SK-N-SH treated with all-trans-retinoic acid at 6 μM for 48 hours (cell line): ENCODE data around the gene MYOD1.
A peak's percentile ranks its signal among the peaks of the same experiment; 100 is the strongest.

Experiments used
- ATAC-seq: fragments of 200-7000 bp; cut with Tn5 transposase; 3 replicates; pipeline ENCODE4 v1.9.1; 2020; ENCODE audit warnings: mild to moderate bottlenecking, moderate library complexity
- ARNTL ChIP-seq: fragments of 450-650 bp; formaldehyde crosslinking; IDR thresholded peaks from 2 replicates; pipeline ENCODE4 v1.5.0; 2020; ENCODE audit warnings: low read depth, mild to moderate bottlenecking, moderate library complexity, borderline replicate concordance
- BACH2 ChIP-seq: fragments of 250-450 bp; sonication (Bioruptor Pico); IDR thresholded peaks from 2 replicates; pipeline ENCODE4 v1.9.0; 2021; ENCODE audit warnings: mild to moderate bottlenecking, borderline replicate concordance
- CREB5 ChIP-seq: fragments of 250-450 bp; sonication (Bioruptor Pico); IDR thresholded peaks from 2 replicates; pipeline ENCODE4 v1.5.1; 2020; ENCODE audit warnings: low read depth, mild to moderate bottlenecking, moderate library complexity
- CSDC2 ChIP-seq: fragments of 250-450 bp; sonication (Bioruptor Pico); IDR thresholded peaks from 2 replicates; pipeline ENCODE4 v1.5.0; 2020; ENCODE audit warnings: mild to moderate bottlenecking, moderate library complexity
- ESRRG ChIP-seq: fragments of 250-450 bp; sonication (Bioruptor Pico); IDR thresholded peaks from 2 replicates; pipeline ENCODE4 v1.6.1; 2021; ENCODE audit warnings: mild to moderate bottlenecking
- ISL1 ChIP-seq: fragments of 250-450 bp; sonication (Bioruptor Pico); IDR thresholded peaks from 2 replicates; pipeline ENCODE4 v2.1.2; 2022; ENCODE audit warnings: mild to moderate bottlenecking, moderate library complexity
- OSR1 ChIP-seq: fragments of 250-450 bp; sonication (Bioruptor Pico); IDR thresholded peaks from 2 replicates; pipeline ENCODE4 v1.8.0; 2022; ENCODE audit warnings: moderate library complexity, mild to moderate bottlenecking, inconsistent platforms
- PATZ1 ChIP-seq: fragments of 250-450 bp; sonication (Bioruptor Pico); IDR thresholded peaks from 2 replicates; pipeline ENCODE4 v1.8.0; 2020; ENCODE audit warnings: mild to moderate bottlenecking, moderate library complexity, borderline replicate concordance
- PPARA ChIP-seq: fragments of 250-450 bp; sonication (Bioruptor Pico); IDR thresholded peaks from 2 replicates; pipeline ENCODE4 v1.5.0; 2020; ENCODE audit warnings: mild to moderate bottlenecking, borderline replicate concordance
- SNAI2 ChIP-seq: fragments of 250-450 bp; sonication (Bioruptor Pico); IDR thresholded peaks from 2 replicates; pipeline ENCODE4 v1.5.0; 2020; ENCODE audit warnings: mild to moderate bottlenecking, moderate library complexity
- TCF4 ChIP-seq: fragments of 250-450 bp; sonication (Bioruptor Pico); IDR thresholded peaks from 2 replicates; pipeline ENCODE4 v1.8.0; 2021; ENCODE audit warnings: mild to moderate bottlenecking, moderate library complexity, borderline replicate concordance
- TOX ChIP-seq: fragments of 250-450 bp; sonication (Bioruptor Pico); IDR thresholded peaks from 2 replicates; pipeline ENCODE4 v1.8.0; 2021; ENCODE audit warnings: mild to moderate bottlenecking, moderate library complexity, borderline replicate concordance
- TSHZ2 ChIP-seq: fragments of 250-450 bp; sonication (Bioruptor Pico); IDR thresholded peaks from 2 replicates; pipeline ENCODE4 v1.5.0; 2020; ENCODE audit warnings: mild to moderate bottlenecking, moderate library complexity
- ZFP3 ChIP-seq: fragments of 250-450 bp; sonication (Bioruptor Pico); IDR thresholded peaks from 2 replicates; pipeline ENCODE4 v1.5.0; 2020; ENCODE audit warnings: mild to moderate bottlenecking, moderate library complexity
- ZFP30 ChIP-seq: fragments of 450-650 bp; formaldehyde crosslinking; IDR thresholded peaks from 2 replicates; pipeline ENCODE4 v1.5.0; 2022; ENCODE audit warnings: mild to moderate bottlenecking, moderate library complexity
- ZNF565 ChIP-seq: fragments of 450-650 bp; formaldehyde crosslinking; conservative IDR thresholded peaks from 2 replicates; pipeline ENCODE4 v1.5.0; 2020; ENCODE audit warnings: low read depth, mild to moderate bottlenecking, moderate library complexity
- ZNF8 ChIP-seq: fragments of 450-650 bp; formaldehyde crosslinking; IDR thresholded peaks from 2 replicates; pipeline ENCODE4 v1.5.0; 2020; ENCODE audit warnings: mild to moderate bottlenecking, moderate library complexity

Gene MYOD1

GRCh38 chr11:17699147-17700114, 19.9 kb upstream of the MYOD1 start:
- TF ChIP-seq PPARA (CRISPR knock-in tag): no peak
- TF ChIP-seq SNAI2 (CRISPR knock-in tag): no peak
- no peak for TF ChIP-seq ZNF565 (CRISPR knock-in tag)
- TF ChIP-seq BACH2 (CRISPR knock-in tag): no peak
- 0 out of 3 replicates have a peak, but pooled peaks have one; percentile 30 for ATAC-seq

- ATAC-seq: no peak
- TF ChIP-seq CREB5 (no peak), ZFP30 (CRISPR knock-in tag) (no peak), CSDC2 (CRISPR knock-in tag) (no peak), TSHZ2 (no peak), TOX (CRISPR knock-in tag) (no peak), ESRRG (CRISPR knock-in tag) (no peak), ISL1 (CRISPR knock-in tag) (no peak), PATZ1 (CRISPR knock-in tag) (no peak), ZFP3 (CRISPR knock-in tag) (no peak)
These were observed 18.4 kb upstream of the MYOD1 start for GRCh38 chr11:17700991-17701390.

- TF ChIP-seq PPARA (CRISPR knock-in tag) (no peak), ARNTL (CRISPR knock-in tag) (no peak), ZNF8 (CRISPR knock-in tag) (no peak), PATZ1 (CRISPR knock-in tag) (no peak), SNAI2 (CRISPR knock-in tag) (no peak), TSHZ2 (no peak), ESRRG (CRISPR knock-in tag) (no peak), BACH2 (CRISPR knock-in tag) (no peak), TCF4 (CRISPR knock-in tag) (no peak), ZFP3 (CRISPR knock-in tag) (no peak), OSR1 (CRISPR knock-in tag) (no peak), ISL1 (CRISPR knock-in tag) (no peak)
- ATAC-seq: no peak
These were observed 16.5 kb upstream of the MYOD1 start for GRCh38 chr11:17702876-17703275.
